NCI-H2107 (cell line): ENCODE data around the gene PIGZ.
A peak's percentile ranks its signal among the peaks of the same experiment; 100 is the strongest.

Experiments used
- DNase-seq: peaks from one replicate; lab custom pipeline; 2025; lab: John Stamatoyannopoulos, UW

The PIGZ gene

GRCh38 chr3:196968233-196969133, at the start of gene PIGZ:
Gene PIGZ (minus strand): TSS chr3:196968833. CDS start chr3:196952031, 16,802 bp downstream.
- DNase-seq: peak; percentile 40

- no peak for DNase-seq
Observed at GRCh38 chr3:197017003-197017402, 48.4 kb upstream of the PIGZ start.

GRCh38 chr3:197015790-197016736, 47.4 kb upstream of the PIGZ start:
- DNase-seq: no peak

- DNase-seq: no peak
Observed at GRCh38 chr3:197014942-197015575, 46.4 kb upstream of the PIGZ start.

- DNase-seq: no peak
Observed at GRCh38 chr3:197014024-197014423, 45.4 kb upstream of the PIGZ start.

- no peak for DNase-seq
Observed at GRCh38 chr3:197012540-197012883, 43.9 kb upstream of the PIGZ start.

GRCh38 chr3:197011780-197012539, 43.3 kb upstream of the PIGZ start:
- no peak for DNase-seq

- DNase-seq: no peak
Observed at GRCh38 chr3:197010556-197011351, 42.1 kb upstream of the PIGZ start.

- DNase-seq: no peak
Observed at GRCh38 chr3:197009532-197010019, 40.9 kb upstream of the PIGZ start.

GRCh38 chr3:197008436-197009209, 40.0 kb upstream of the PIGZ start:
- no peak for DNase-seq

GRCh38 chr3:197007953-197008352, 39.3 kb upstream of the PIGZ start:
- no peak for DNase-seq

- no peak for DNase-seq
Observed at GRCh38 chr3:197007296-197007940, 38.8 kb upstream of the PIGZ start.

GRCh38 chr3:197006860-197007259, 38.2 kb upstream of the PIGZ start:
- DNase-seq: no peak

- DNase-seq: no peak
Observed at GRCh38 chr3:197006446-197006845, 37.8 kb upstream of the PIGZ start.

- DNase-seq: peak; percentile 58
Observed at GRCh38 chr3:197003461-197004385, 35.1 kb upstream of the PIGZ start.

GRCh38 chr3:197002701-197003454, 34.2 kb upstream of the PIGZ start:
- peak; percentile 98 for DNase-seq

- DNase-seq: no peak
Observed at GRCh38 chr3:197001972-197002700, 33.5 kb upstream of the PIGZ start.
